Fibroblast of pulmonary artery (primary cell): ENCODE results near the gene ASPM.
"Not testable (repeated sequence)": the region's sequence is repeated elsewhere in the genome, so short reads cannot be mapped to it uniquely, and the experiment has no call there.

Experiments
- DNase-seq: peaks from one replicate; pipeline ENCODE4 v3.0.0-alpha.2; 2010; ENCODE audit warnings: low read depth
- H3K4me3 ChIP-seq: replicated peaks from 2 replicates; pipeline ENCODE4 v1.5.1; 2011; ENCODE audit warnings: low read depth, mild to moderate bottlenecking, control low read depth, low read length, moderate library complexity
- CTCF ChIP-seq: IDR thresholded peaks from 2 replicates; pipeline ENCODE4 v1.5.1; 2011; ENCODE audit warnings: mild to moderate bottlenecking, control low read depth, low read length, inconsistent platforms; ENCODE audit errors: missing control alignments

Gene ASPM

GRCh38 chr1:197042676-197043341, 103.7 kb downstream of the ASPM start:
- no peak overlapping the region for H3K4me3 ChIP-seq
- no peak for DNase-seq
- no peak for TF ChIP-seq CTCF

GRCh38 chr1:197041486-197042353, 104.7 kb downstream of the ASPM start:
- no peak for TF ChIP-seq CTCF
- no peak overlapping the region for H3K4me3 ChIP-seq
- no peak for DNase-seq

- no peak for DNase-seq
- H3K4me3 ChIP-seq, result no peak overlapping the region
- no peak for TF ChIP-seq CTCF
Measured at GRCh38 chr1:197036861-197037260, 109.6 kb downstream of the ASPM start.

- peak; percentile 71 for DNase-seq
- H3K4me3 ChIP-seq, result not testable (repeated sequence)
Measured at GRCh38 chr1:197034631-197035339, 111.7 kb downstream of the ASPM start.
